GM19099 (cell line): ENCODE results near the gene LTF.

Source experiments
- POLR2A ChIP-seq: IDR thresholded peaks from 3 replicates; pipeline ENCODE4 v1.6.1; 2011; ENCODE audit warnings: low read depth; ENCODE audit not compliant: insufficient read length; ENCODE audit errors: extremely low read depth

Gene LTF

DNA sequence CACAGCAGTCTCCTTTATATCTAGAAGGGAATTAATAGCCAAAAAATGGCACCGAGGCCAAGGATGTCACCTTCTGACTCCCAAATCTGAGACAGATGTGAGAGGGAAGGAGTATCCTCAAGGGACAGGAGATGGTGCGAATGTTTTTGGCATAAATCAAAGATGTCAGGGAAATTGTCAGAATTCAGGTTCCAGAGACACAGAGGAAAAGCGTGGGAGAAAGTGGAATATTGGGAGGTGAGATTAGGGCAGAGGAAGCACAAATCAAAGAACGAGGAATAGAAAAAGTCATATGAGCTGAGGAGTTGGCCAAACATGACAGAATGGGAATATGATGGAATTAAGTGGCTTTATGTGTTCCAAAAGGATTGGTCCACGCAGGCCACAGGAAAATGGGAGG lies 63.9 kb downstream of the LTF start:
- no peak for TF ChIP-seq POLR2A

- no peak for TF ChIP-seq POLR2A
Observed at GRCh38 chr3:46400000-46400734, 64.5 kb downstream of the LTF start.

GRCh38 chr3:46399557-46399956 lies 65.1 kb downstream of the LTF start:
- no peak for TF ChIP-seq POLR2A

- no peak for TF ChIP-seq POLR2A
Observed at GRCh38 chr3:46399098-46399497, 65.6 kb downstream of the LTF start.

DNA sequence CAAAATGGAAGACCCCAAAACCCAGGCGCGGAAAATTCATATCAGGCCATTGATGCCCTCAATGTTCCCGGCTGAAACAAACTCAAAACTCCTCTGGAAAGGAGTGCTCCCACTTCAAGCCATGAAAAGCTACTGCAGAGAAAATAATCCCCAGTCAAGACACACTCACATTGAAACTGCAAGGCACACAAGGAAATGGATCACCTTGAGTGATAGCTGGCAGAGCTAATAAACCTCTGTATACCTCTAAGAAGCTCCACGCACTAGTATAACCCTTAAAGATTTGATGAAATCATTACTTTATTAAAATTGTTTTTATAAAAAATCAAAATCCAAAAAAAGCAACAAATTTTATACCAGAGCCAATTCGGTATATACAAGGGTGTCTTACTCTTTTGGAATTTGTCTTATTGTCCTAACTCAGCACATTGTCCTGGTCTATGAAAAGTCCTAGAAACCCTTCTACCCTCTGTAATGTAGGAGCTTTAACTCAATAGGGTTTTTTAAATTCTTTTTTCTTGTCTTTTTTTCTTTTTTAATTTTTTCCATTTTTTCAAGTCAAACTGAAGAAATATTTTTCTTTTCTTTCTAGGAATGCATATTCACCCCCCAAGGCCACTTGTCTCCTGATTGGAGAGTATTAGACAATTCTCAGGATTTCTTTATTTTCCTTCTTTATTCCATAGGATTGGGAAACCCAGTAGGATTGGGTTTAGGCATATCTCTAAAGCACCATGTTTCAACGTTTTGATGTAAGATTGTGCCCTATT lies 66.3 kb downstream of the LTF start:
- TF ChIP-seq POLR2A: no peak

DNA sequence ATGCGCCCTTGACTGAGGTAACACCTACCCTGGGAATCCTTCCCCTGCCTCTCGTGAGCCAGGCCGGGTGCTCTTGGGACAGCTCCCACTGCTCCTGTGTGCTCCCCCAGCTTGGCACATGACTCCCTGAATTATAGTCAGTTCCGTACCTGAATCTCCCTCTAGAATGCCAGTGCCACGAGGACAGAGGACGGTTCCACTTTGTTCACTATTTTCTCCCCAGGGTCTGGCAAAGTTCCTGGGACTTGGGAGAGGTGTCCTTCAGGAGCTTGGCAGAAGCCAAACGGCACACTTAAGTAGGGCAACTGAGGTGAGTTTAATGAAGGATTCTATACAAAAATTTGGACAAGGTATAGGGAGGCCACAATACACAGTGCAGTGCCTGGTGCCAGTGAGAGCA lies 67.6 kb downstream of the LTF start:
- TF ChIP-seq POLR2A: no peak

DNA sequence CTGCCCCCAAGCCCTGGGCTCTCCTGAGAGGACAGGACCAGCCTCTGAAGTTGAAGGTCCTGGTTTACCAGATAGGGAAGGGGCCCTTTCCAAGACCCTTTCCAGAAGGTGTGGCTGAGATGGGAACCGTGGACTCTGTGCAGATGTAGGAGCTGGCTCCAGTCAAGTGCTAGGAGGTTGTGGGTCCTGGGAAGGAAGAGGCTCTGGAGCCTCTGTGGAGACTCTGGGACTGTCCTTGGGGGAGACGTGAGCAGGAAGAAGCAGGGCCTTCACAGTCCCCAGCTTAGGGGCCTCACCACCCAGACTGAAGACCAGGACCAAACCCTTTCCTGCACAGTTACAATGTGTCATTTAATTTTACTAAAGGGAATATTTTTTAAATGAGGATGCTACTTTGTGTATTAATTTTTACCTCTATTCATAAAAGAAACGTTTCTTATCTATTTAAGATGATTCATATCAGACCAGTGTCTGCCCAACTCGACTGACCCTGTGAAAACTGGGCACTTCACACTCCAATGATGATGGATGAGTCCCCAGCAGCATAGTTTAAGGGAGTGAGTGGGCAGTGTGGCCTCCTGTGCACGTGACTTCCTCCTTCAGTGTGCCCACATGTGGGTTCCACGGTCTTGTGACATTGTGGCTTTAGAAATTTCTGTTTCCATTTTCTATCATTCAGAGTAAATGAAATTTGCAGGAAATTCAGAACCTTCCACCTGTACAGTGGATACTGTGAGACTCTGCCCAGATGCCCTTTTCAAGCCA lies 68.8 kb downstream of the LTF start:
- no peak for TF ChIP-seq POLR2A

DNA sequence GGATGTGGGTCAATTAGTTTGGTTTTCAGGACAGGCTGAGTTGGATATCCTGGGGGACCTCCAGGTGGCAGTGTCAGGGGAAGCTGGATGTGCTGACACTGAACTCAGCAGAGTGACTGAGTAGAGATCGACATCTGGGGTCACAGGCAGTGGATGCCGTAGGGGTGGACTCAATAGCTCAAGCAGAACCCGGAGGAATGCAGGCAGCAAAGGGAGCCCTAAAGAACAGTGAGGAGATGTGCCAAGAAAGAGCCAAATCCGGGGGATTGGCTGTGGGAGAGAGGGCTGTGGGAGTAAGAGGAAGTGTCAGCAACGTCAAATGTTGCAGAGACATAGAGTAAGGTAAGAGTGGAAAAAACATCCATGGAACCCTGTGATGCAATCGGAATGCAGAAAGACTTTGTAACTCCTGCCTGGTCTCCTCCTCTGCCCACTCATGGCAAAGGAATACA lies 69.5 kb downstream of the LTF start:
- no peak for TF ChIP-seq POLR2A

DNA sequence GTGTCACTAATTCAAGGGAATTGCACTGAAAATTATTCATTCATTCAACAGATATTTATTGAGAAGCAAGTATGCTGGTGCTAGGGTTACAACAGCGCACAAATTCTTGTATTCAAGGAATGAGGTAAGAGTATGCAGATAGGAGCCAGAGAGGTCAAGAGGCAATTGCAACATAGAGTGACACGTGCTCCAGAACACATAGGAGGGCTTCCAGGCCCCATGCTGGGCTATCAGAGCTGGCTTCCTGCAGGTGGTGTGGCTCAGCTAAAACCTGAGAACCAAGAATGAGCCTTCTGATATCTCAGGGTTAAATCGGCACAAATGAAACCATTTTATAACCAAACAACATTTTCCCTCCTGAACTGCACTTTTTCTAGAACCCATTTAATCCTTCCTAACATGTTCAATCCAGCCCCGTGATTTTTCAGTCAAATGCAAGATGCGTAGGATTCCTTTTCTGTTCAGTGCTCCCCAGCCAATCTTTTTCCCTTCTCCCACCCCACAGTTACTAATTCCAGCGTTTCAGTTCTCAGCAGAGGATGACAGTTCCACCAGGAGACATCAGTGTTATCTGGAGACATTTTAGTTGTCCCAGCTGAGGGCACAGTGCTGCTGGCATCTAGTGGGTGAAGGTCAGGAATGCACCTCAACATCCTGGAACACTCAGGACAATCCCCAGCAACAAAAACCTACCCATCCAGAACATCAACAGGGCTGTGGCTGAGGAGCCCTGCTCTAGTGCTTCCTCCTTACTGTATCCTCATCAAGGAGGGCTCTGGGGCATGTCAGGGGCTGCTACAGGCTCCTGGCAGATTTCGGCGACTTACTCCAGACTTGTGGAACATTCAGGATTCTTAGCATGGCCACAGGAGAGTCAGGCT lies 70.9 kb downstream of the LTF start:
- no peak for TF ChIP-seq POLR2A

DNA sequence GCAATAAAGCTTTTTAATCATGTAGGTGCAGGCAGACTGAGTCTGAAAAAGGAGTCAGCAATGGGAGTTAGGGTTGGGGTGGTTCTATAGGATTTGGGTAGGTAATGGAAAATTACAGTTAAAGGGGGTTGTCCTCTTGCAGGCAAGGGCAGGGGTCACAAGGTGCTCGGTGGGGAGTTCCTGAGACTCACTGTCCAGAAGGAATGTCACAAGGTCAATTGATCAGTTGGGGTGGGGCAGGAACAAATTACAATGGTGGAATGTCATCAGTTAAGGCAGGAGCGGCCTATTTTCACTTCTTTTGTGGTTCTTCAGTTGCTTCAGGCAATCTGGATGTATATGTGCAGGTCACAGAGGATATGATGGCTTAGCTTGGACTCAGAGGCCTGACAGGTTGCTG lies 71.7 kb downstream of the LTF start:
- TF ChIP-seq POLR2A: no peak

- TF ChIP-seq POLR2A: no peak
Observed at GRCh38 chr3:46389306-46389705, 75.4 kb downstream of the LTF start.

DNA sequence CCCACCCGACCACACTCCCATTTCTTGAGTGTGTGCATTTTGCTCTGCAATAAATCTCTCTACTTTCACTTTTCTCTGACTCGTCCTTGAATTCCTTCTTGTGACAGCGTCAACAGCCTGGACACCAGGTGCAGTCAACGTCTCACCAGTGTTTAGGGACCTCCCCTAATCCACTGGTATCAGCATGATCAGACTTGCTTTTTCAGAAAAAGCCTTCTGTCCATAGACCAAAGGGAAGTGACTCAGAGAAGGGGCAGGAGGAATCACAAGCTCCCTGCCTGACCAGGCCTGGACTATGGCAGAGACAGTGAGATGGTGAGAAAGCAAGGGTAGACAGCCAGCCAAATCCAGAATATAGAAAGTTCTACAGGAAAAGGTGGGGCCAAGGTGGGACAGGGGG lies 78.5 kb downstream of the LTF start:
- TF ChIP-seq POLR2A: no peak
